ENCODE data around the gene LRRC58. TPM values are rescaled to one million over a fixed set of nuclear protein-coding genes. Genes with fewer than 3 reads are reported as not detected.
A peak's percentile ranks its signal among the peaks of the same experiment; 100 is the strongest.

The LRRC58 gene
- total and polyA plus RNA-seq, 7 donors = 4.2 to 48.5 (median 34.5) TPM

- DNase-seq = no peak
- intact Hi-C loops (cut with DNase I) = no loop called here
- Histone ChIP-seq H3K4me1 (peaks cover 0 to 15% (median 10%) of the 10 kb centered on the region in 4 donors), H3K4me3 (no peak overlapping the region), H3K36me3 (no peaks in the 10 kb centered on the region), H3K27ac (no peak overlapping the region), H3K27me3 (no peaks in the 10 kb centered on the region), H3K9me3 (no peaks in the 10 kb centered on the region)
- no peak for TF ChIP-seq EP300 (IDR thresholded peaks at IDR 0.05)
- TF ChIP-seq POLR2AphosphoS5 (IDR thresholded peaks at IDR 0.05) = no peak
- no peak for TF ChIP-seq CTCF (IDR thresholded peaks at IDR 0.05)
- no peak for TF ChIP-seq POLR2A (IDR thresholded peaks at IDR 0.05)
These were observed 4.3 kb upstream of the LRRC58 start for GRCh38 chr3:120353463-120353862.

GRCh38 chr3:120352017-120352416 lies 2.9 kb upstream of the LRRC58 start:
- no peak for DNase-seq
- intact Hi-C loops (cut with DNase I) = no loop called here
- 95 to 96% methylated on average over 4 of the region's 4 CpGs for WGBS, 2 donors
- Histone ChIP-seq H3K4me3 (no peak overlapping the region), H3K4me1 (peaks cover 0 to 25% (median 17%) of the 10 kb centered on the region in 4 donors), H3K27me3 (no peaks in the 10 kb centered on the region), H3K27ac (no peak overlapping the region), H3K9me3 (no peaks in the 10 kb centered on the region), H3K36me3 (no peaks in the 10 kb centered on the region)
- TF ChIP-seq POLR2AphosphoS5 (IDR thresholded peaks at IDR 0.05) = no peak
- no peak for TF ChIP-seq CTCF (IDR thresholded peaks at IDR 0.05)
- no peak for TF ChIP-seq POLR2A (IDR thresholded peaks at IDR 0.05)
- no peak for TF ChIP-seq EP300 (IDR thresholded peaks at IDR 0.05)

GRCh38 chr3:120350401-120350941 lies 1.3 kb upstream of the LRRC58 start:
- Histone ChIP-seq H3K27me3 (no peaks in the 10 kb centered on the region), H3K9me3 (no peaks in the 10 kb centered on the region), H3K36me3 (no peaks in the 10 kb centered on the region), H3K27ac (peak overlapping the region; percentile 84 to 96 (median 94)), H3K4me1 (peaks cover 0 to 35% (median 24%) of the 10 kb centered on the region in 4 donors), H3K4me3 (peak overlapping the region in 3 of 4 donors; percentile 62 to 92 (median 88))
- 63% methylated on average over 8 of the region's 8 CpGs for WGBS, 2 donors
- no peak for TF ChIP-seq POLR2A (IDR thresholded peaks at IDR 0.05)
- no peak for TF ChIP-seq CTCF (IDR thresholded peaks at IDR 0.05)
- no peak for TF ChIP-seq EP300 (IDR thresholded peaks at IDR 0.05)
- no peak for TF ChIP-seq POLR2AphosphoS5 (IDR thresholded peaks at IDR 0.05)
- intact Hi-C loops (cut with DNase I) = no loop called here
- DNase-seq = peak; percentile 67

- WGBS, 2 donors = 3 to 7% methylated on average over 6 of the region's 6 CpGs
- Histone ChIP-seq H3K36me3 (no peaks in the 10 kb centered on the region), H3K4me3 (peak overlapping the region; percentile 62 to 92 (median 84)), H3K27ac (peak overlapping the region; percentile 84 to 96 (median 94)), H3K4me1 (peaks cover 0 to 39% (median 28%) of the 10 kb centered on the region in 4 donors), H3K27me3 (no peaks in the 10 kb centered on the region), H3K9me3 (no peaks in the 10 kb centered on the region)
- intact Hi-C loops (cut with DNase I) = loop anchor here (1.0 to 10.0 kb wide), 6 partner anchors 48 to 455 kb away; partner anchors contain the start of genes GPR156 and GSK3B
- no peak for DNase-seq
- no peak for TF ChIP-seq POLR2A (IDR thresholded peaks at IDR 0.05)
- TF ChIP-seq CTCF (IDR thresholded peaks at IDR 0.05) = no peak
- TF ChIP-seq POLR2AphosphoS5 (IDR thresholded peaks at IDR 0.05) = no peak
- no peak for TF ChIP-seq EP300 (IDR thresholded peaks at IDR 0.05)
These were observed 636 bp upstream of the LRRC58 start for GRCh38 chr3:120349855-120350125.

Data from sigmoid colon (tissue), 7 donors.